Epithelial cell of esophagus (primary cell): ENCODE results near the gene LRRC37A.
"Not testable (repeated sequence)": the region's sequence is repeated elsewhere in the genome, so short reads cannot be mapped to it uniquely, and the experiment has no call there.

Experiments used
- DNase-seq: peaks from one replicate; pipeline ENCODE4 v3.0.0; 2010; ENCODE audit warnings: low read depth
- H3K4me3 ChIP-seq: 2 replicates; pipeline ENCODE4 v1.5.1; 2011; ENCODE audit warnings: mild to moderate bottlenecking, low read length, control low read depth
- CTCF ChIP-seq: IDR thresholded peaks from 2 replicates; pipeline ENCODE4 v1.5.1; 2011; ENCODE audit warnings: low read depth, mild to moderate bottlenecking, low read length, control low read depth, inconsistent platforms; ENCODE audit not compliant: insufficient read depth; ENCODE audit errors: missing control alignments

Gene LRRC37A

GRCh38 chr17:46294831-46295230 is at the start of gene LRRC37A:
LRRC37A (plus strand) TSS chr17:46295131; CDS start chr17:46295134, 3 bp downstream.
- not testable (repeated sequence) for H3K4me3 ChIP-seq, DNase-seq

- DNase-seq, H3K4me3 ChIP-seq: not testable (repeated sequence)
These were observed 45.8 kb upstream of the LRRC37A start for GRCh38 chr17:46249153-46249552.

- not testable (repeated sequence) for H3K4me3 ChIP-seq, DNase-seq
These were observed 42.1 kb upstream of the LRRC37A start for GRCh38 chr17:46252804-46253203.

GRCh38 chr17:46253722-46254121 is 41.2 kb upstream of the LRRC37A start:
- H3K4me3 ChIP-seq = not testable (repeated sequence)

GRCh38 chr17:46254215-46254614 is 40.7 kb upstream of the LRRC37A start:
- not testable (repeated sequence) for DNase-seq, H3K4me3 ChIP-seq

More at GRCh38 chr17:46253722-46254121, 41.2 kb upstream of the LRRC37A start:
- peak; percentile 61 for TF ChIP-seq CTCF
- peak; percentile 54 for DNase-seq

- peak; percentile 32 for DNase-seq
These were observed 38.6 kb upstream of the LRRC37A start for GRCh38 chr17:46256369-46256768.

GRCh38 chr17:46259845-46260661 is 34.9 kb upstream of the LRRC37A start:
- DNase-seq, H3K4me3 ChIP-seq: not testable (repeated sequence)

More at GRCh38 chr17:46256369-46256768, 38.6 kb upstream of the LRRC37A start:
- H3K4me3 ChIP-seq = not testable (repeated sequence)

GRCh38 chr17:46262271-46262670 is 32.7 kb upstream of the LRRC37A start:
- no peak overlapping the region for H3K4me3 ChIP-seq
- DNase-seq = peak; percentile 21
- no peak for TF ChIP-seq CTCF

- no peak for TF ChIP-seq CTCF
- no peak overlapping the region for H3K4me3 ChIP-seq
- DNase-seq = peak; percentile 93
These were observed 30.3 kb upstream of the LRRC37A start for GRCh38 chr17:46264456-46265198.

GRCh38 chr17:46266063-46266655 is 28.8 kb upstream of the LRRC37A start:
- peak overlapping the region; percentile 46 for H3K4me3 ChIP-seq
- DNase-seq = peak; percentile 36
